Mononuclear cell (primary cell): ENCODE measurements around the gene INAFM2. TPM values are rescaled to one million over a fixed set of nuclear protein-coding genes. Genes with fewer than 3 reads are reported as not detected.

Source experiments
- total RNA-seq: library from RNA; depleted of rRNA; stranded (reverse); fragments of >200 nt; gene quantifications from one replicate; pipeline ENCODE4 v1.2.3, GENCODE V29; 2012

INAFM2 gene
- total RNA-seq, 1 donor: 28.1 TPM

Other genes with a start within 250 kb of the INAFM2 start
- gene BMF, start 214.8 kb upstream of the INAFM2 start, total RNA-seq: 31.6 TPM
- gene BUB1B, start 162.6 kb upstream of the INAFM2 start, total RNA-seq: 2.7 TPM
- gene PAK6, start 84.6 kb upstream of the INAFM2 start, total RNA-seq: 0.42 TPM
- gene ANKRD63, start 40.6 kb upstream of the INAFM2 start, total RNA-seq: not detected
- 61.7 TPM for gene PLCB2, start 15.8 kb upstream of the INAFM2 start, total RNA-seq
- gene CCDC9B, start 17.2 kb downstream of the INAFM2 start, total RNA-seq: 0.63 TPM
- gene PHGR1, start 27.3 kb downstream of the INAFM2 start, total RNA-seq: not detected
- gene DISP2, start 34.5 kb downstream of the INAFM2 start, total RNA-seq: under 0.01 TPM
- gene KNSTRN, start 59.0 kb downstream of the INAFM2 start, total RNA-seq: 7.1 TPM
- 12.7 TPM for gene IVD, start 82.1 kb downstream of the INAFM2 start, total RNA-seq
- 13.9 TPM for gene BAHD1, start 117.3 kb downstream of the INAFM2 start, total RNA-seq
- 3.9 TPM for gene CHST14, start 147.3 kb downstream of the INAFM2 start, total RNA-seq
- 12.9 TPM for gene CCDC32, start 241.3 kb downstream of the INAFM2 start, total RNA-seq
- 17.4 TPM for gene RPUSD2, start 245.6 kb downstream of the INAFM2 start, total RNA-seq